ENCODE results near the gene SRRM1. TPM values are rescaled to one million over a fixed set of nuclear protein-coding genes. Genes with fewer than 3 reads are reported as not detected.
"Not testable (repeated sequence)": the region's sequence is repeated elsewhere in the genome, so short reads cannot be mapped to it uniquely, and the experiment has no call there.

The SRRM1 gene
- total and polyA plus RNA-seq, 7 donors, result 19.2 to 171 (median 81.5) TPM

GRCh38 chr1:24717887-24718650 lies 75.0 kb downstream of the SRRM1 start:
- WGBS, 2 donors, result 83 to 92% methylated on average over 8 of the region's 8 CpGs
- no peaks in the 10 kb centered on the region for H3K9me3 ChIP-seq
- H3K27me3 ChIP-seq, result no peaks in the 10 kb centered on the region
- DNase-seq, result no peak
- TF ChIP-seq POLR2A (IDR thresholded peaks at IDR 0.05) (no peak), POLR2AphosphoS5 (IDR thresholded peaks at IDR 0.05) (no peak), CTCF (IDR thresholded peaks at IDR 0.05) (no peak), EP300 (IDR thresholded peaks at IDR 0.05) (no peak)
- H3K36me3 ChIP-seq, result no peaks in the 10 kb centered on the region
- no peak overlapping the region for H3K27ac ChIP-seq
- intact Hi-C loops (cut with DNase I), result no loop called here
- peaks cover 0 to 6% (median 5%) of the 10 kb centered on the region in 4 donors for H3K4me1 ChIP-seq
- no peak overlapping the region for H3K4me3 ChIP-seq

GRCh38 chr1:24720152-24720551 lies 77.0 kb downstream of the SRRM1 start:
- Histone ChIP-seq H3K27ac (peak overlapping the region; percentile 44 to 68 (median 52)), H3K9me3 (no peaks in the 10 kb centered on the region), H3K4me1 (peaks cover 0 to 6% (median 3%) of the 10 kb centered on the region in 4 donors), H3K4me3 (no peak overlapping the region), H3K27me3 (no peaks in the 10 kb centered on the region), H3K36me3 (no peaks in the 10 kb centered on the region)
- TF ChIP-seq POLR2AphosphoS5 (IDR thresholded peaks at IDR 0.05) (peak; percentile 36 to 67 (median 49)), CTCF (IDR thresholded peaks at IDR 0.05) (no peak), EP300 (IDR thresholded peaks at IDR 0.05) (no peak)
- peak; percentile 94 for DNase-seq
- intact Hi-C loops (cut with DNase I), result no loop called here
- 71 to 85% methylated on average over 12 of the region's 12 CpGs for WGBS, 2 donors

DNA sequence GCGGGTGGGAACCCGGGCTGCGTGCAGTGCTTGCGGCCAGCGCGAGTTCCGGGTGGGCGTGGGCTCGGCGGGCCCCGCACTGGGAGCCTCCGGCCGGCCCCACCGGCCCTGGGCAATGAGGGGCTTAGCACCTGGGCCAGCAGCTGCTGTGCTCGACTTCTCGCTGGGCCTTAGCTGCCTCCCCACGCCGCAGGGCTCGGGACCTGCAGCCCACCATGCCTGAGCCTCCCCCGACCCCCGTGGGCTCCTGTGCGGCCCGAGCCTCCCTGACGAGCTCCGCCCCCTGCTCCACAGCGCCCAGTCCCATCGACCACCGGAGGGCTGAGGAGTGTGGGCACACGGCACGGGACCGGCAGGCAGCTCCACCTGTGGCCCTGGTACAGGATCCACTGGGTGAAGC lies 78.4 kb downstream of the SRRM1 start:
- Histone ChIP-seq H3K27ac (no peak overlapping the region), H3K9me3 (no peaks in the 10 kb centered on the region), H3K36me3 (no peaks in the 10 kb centered on the region), H3K4me3 (no peak overlapping the region), H3K27me3 (no peaks in the 10 kb centered on the region), H3K4me1 (peaks cover 0 to 6% (median 3%) of the 10 kb centered on the region in 4 donors)
- TF ChIP-seq EP300 (IDR thresholded peaks at IDR 0.05) (no peak), CTCF (IDR thresholded peaks at IDR 0.05) (no peak), POLR2AphosphoS5 (IDR thresholded peaks at IDR 0.05) (no peak), POLR2A (IDR thresholded peaks at IDR 0.05) (no peak)
- DNase-seq, result no peak
- 92 to 94% methylated on average over 30 to 31 of the region's 31 CpGs for WGBS, 2 donors
- intact Hi-C loops (cut with DNase I), result no loop called here

DNA sequence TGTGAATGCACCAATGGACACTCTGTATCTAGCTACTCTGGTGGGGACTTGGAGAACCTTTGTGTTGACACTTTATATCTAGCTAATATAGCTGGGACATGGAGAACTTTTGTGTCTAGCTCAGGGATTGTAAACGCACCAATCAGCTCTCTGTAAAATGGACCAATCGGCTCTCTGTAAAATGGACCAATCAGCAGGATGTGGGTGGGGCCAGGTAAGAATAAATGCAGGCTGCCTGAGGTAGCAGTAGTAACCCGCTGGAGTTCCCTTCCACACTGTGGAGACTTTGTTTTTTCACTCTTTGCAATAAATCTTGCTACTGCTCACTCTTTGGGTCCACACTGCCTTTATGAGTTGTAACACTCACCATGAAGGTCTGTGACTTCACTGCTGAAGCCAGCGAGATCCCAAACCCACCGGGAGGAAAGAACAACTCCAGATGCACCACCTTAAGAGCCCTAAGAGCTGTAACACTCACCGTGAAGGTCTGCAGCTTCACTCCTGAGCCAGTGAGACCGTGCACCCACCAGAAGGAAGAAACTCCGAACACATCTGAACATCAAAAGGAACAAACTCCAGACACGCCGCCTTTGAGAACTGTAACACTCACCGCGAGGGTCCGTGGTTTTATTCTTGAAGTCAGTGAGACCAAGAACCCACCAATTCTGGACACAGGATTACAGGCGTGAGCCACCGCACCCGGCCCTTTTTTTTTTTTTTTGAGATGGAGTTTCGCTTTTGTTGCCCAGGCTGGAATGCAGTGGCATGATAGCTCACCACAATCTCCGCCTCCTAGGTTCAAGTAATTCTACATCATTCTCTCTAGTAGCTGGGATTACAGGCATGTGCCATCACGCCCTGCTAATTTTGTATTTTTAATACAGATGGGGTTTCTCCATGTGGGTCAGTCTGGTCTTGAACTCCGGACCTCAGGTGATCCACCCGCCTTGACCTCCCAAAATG lies 79.3 kb downstream of the SRRM1 start:
- H3K27me3 ChIP-seq; H3K27ac ChIP-seq; H3K9me3 ChIP-seq; intact Hi-C loops (cut with DNase I); DNase-seq; H3K36me3 ChIP-seq: not testable (repeated sequence)
- Histone ChIP-seq H3K4me1 (peaks cover 0 to 13% (median 6%) of the 10 kb centered on the region in 4 donors), H3K4me3 (peak overlapping the region in 2 of 4 donors; percentile 16 to 27)
- 81 to 87% methylated on average over 21 of the region's 21 CpGs for WGBS, 2 donors

Small RNAs within 50 kb of the gene (small RNA-seq; reads per million reads assigned to genes)
- 0 reads per million in 3 donors for gene RF00019

Other genes starting within 250 kb of the SRRM1 start
- gene STPG1, start 229.5 kb upstream of the SRRM1 start, total RNA-seq, result 1 to 10 TPM; 2.3 to 4.6 (median 2.7) TPM
- gene STPG1, start 229.5 kb upstream of the SRRM1 start, polyA plus RNA-seq, result 10 to 100 TPM; 11.3 to 12.7 (median 11.4) TPM
- gene NIPAL3, start 227.5 kb upstream of the SRRM1 start, total RNA-seq, result 10 to 100 TPM; 23.7 to 53.2 (median 42.3) TPM
- 10 to 100 TPM in 1 of 3 donors, 1 to 10 TPM in 2; 5.8 to 19.6 (median 7.8) TPM for gene NIPAL3, start 227.5 kb upstream of the SRRM1 start, polyA plus RNA-seq
- gene RCAN3, start 140.5 kb upstream of the SRRM1 start, total RNA-seq, result 10 to 100 TPM in 2 of 4 donors, 1 to 10 TPM in 2; 4.1 to 19.1 (median 10.7) TPM
- 10 to 100 TPM in 1 of 3 donors, 1 to 10 TPM in 2; 3.0 to 11.9 (median 5.1) TPM for gene RCAN3, start 140.5 kb upstream of the SRRM1 start, polyA plus RNA-seq
- gene NCMAP, start 87.2 kb upstream of the SRRM1 start, total RNA-seq, result not detected
- gene NCMAP, start 87.2 kb upstream of the SRRM1 start, polyA plus RNA-seq, result 1 to 10 TPM in 1 of 3 donors, under 1 TPM in 2; 0.51 to 1.8 (median 0.60) TPM
- 100 to 1,000 TPM; 334 to 443 (median 385) TPM for gene CLIC4, start 102.1 kb downstream of the SRRM1 start, total RNA-seq
- gene CLIC4, start 102.1 kb downstream of the SRRM1 start, polyA plus RNA-seq, result 10 to 100 TPM; 37.8 to 39.9 (median 37.9) TPM

Data from sigmoid colon (tissue), 7 donors.